ENCODE data around the gene SP4. TPM values are rescaled to one million over a fixed set of nuclear protein-coding genes. Genes with fewer than 3 reads are reported as not detected.
A peak's percentile ranks its signal among the peaks of the same experiment; 100 is the strongest.

The SP4 gene
- total RNA-seq, 1 experiment from 2014 or later, result 6.1 TPM

- no peaks in the 10 kb centered on the region for H3K9me3 ChIP-seq (ENCODE audit: insufficient read depth, low read depth)
- no peak overlapping the region for H3K27ac ChIP-seq
- H3K36me3 ChIP-seq (ENCODE audit: low read depth), result no peaks in the 10 kb centered on the region
- H3K9me2 ChIP-seq (ENCODE audit: insufficient read depth), result no peaks in the 10 kb centered on the region
- DNase-seq, result no peak
- no peak overlapping the region for H3K4me2 ChIP-seq
- POLR2A ChIA-PET (ENCODE audit: unreplicated experiment), result no interaction called here
- peaks cover 10% of the 10 kb centered on the region; the same call in 1 of the 2 replicates for H3K4me1 ChIP-seq (replicated peaks; ENCODE audit: insufficient read depth)
- no peaks in the 10 kb centered on the region for H3K79me2 ChIP-seq (ENCODE audit: low read depth)
- CTCF ChIA-PET, result no interaction called here
- no peak overlapping the region for H2AFZ ChIP-seq
- intact Hi-C loops (cut with micrococcal nuclease; ENCODE audit: unreplicated experiment), result loop anchor here (10.0 kb wide), 1 partner anchor 1152 kb away; no protein-coding TSS in a partner anchor
- BruUV-seq (replicated peaks), result no TSS peak
- no peaks in the 10 kb centered on the region for H3K27me3 ChIP-seq (ENCODE audit: insufficient read depth, low read depth)
- TF ChIP-seq CTCF (conservative IDR thresholded peaks at IDR 0.05) (no peak), EZH2 (IDR thresholded peaks at IDR 0.05; ENCODE audit: low read depth) (no peak)
- H3F3A ChIP-seq (ENCODE audit: insufficient read depth, low read depth), result no peaks in the 10 kb centered on the region
- H4K20me1 ChIP-seq (ENCODE audit: insufficient read depth), result no peaks in the 10 kb centered on the region
- no peak overlapping the region for H3K4me3 ChIP-seq
Observed at GRCh38 chr7:21422751-21423150, 5.1 kb upstream of the SP4 start.

GRCh38 chr7:21425290-21425689 lies 2.6 kb upstream of the SP4 start:
- Histone ChIP-seq H3K4me2 (no peak overlapping the region), H4K20me1 (ENCODE audit: insufficient read depth) (no peaks in the 10 kb centered on the region), H3K9me3 (ENCODE audit: insufficient read depth, low read depth) (no peaks in the 10 kb centered on the region), H3K27me3 (ENCODE audit: insufficient read depth, low read depth) (no peaks in the 10 kb centered on the region), H3K27ac (no peak overlapping the region), H3K36me3 (ENCODE audit: low read depth) (no peaks in the 10 kb centered on the region), H3K4me1 (replicated peaks; ENCODE audit: insufficient read depth) (peaks cover 20% of the 10 kb centered on the region), H3F3A (ENCODE audit: insufficient read depth, low read depth) (peaks cover 8% of the 10 kb centered on the region; the same call in 1 of the 2 replicates), H3K9me2 (ENCODE audit: insufficient read depth) (no peaks in the 10 kb centered on the region), H2AFZ (no peak overlapping the region), H3K79me2 (ENCODE audit: low read depth) (no peaks in the 10 kb centered on the region), H3K4me3 (no peak overlapping the region)
- TF ChIP-seq CTCF (conservative IDR thresholded peaks at IDR 0.05) (no peak), EZH2 (IDR thresholded peaks at IDR 0.05; ENCODE audit: low read depth) (no peak)
- no peak for DNase-seq
- intact Hi-C loops (cut with micrococcal nuclease; ENCODE audit: unreplicated experiment), result loop anchor here (5.0 to 10.0 kb wide), 4 partner anchors 77 to 1150 kb away; partner anchors contain the start of gene CDCA7L
- ChIA-PET POLR2A (ENCODE audit: unreplicated experiment) (no interaction called here), CTCF (interaction anchor here (0.6 to 0.7 kb wide), 2 partner anchors 363 to 827 kb away, joined by 3 to 6 read pairs; no protein-coding TSS in a partner anchor)
- BruUV-seq (replicated peaks), result no TSS peak

- TF ChIP-seq EZH2 (IDR thresholded peaks at IDR 0.05; ENCODE audit: low read depth) (no peak), CTCF (conservative IDR thresholded peaks at IDR 0.05) (no peak)
- intact Hi-C loops (cut with micrococcal nuclease; ENCODE audit: unreplicated experiment), result loop anchor here (1.0 to 10.0 kb wide), 6 partner anchors 60 to 1148 kb away; partner anchors contain the start of gene CDCA7L
- peak overlapping the region; percentile 83 for H2AFZ ChIP-seq
- ChIA-PET POLR2A (ENCODE audit: unreplicated experiment) (interaction anchor here (0.6 to 0.7 kb wide), 2 partner anchors 519 to 1808 kb away, joined by 3 to 11 read pairs; partner anchors contain the start of gene CDCA7L), CTCF (interaction anchor here (0.7 kb wide), 1 partner anchor 567 kb away, joined by 4 read pairs; no protein-coding TSS in a partner anchor)
- H3K27ac ChIP-seq, result peak overlapping the region; percentile 41
- H3K36me3 ChIP-seq (ENCODE audit: low read depth), result no peaks in the 10 kb centered on the region
- H3K9me3 ChIP-seq (ENCODE audit: insufficient read depth, low read depth), result no peaks in the 10 kb centered on the region
- H3K4me3 ChIP-seq, result peak overlapping the region; percentile 56
- peak overlapping the region; percentile 82 for H3K4me2 ChIP-seq
- BruUV-seq (replicated peaks), result no TSS peak
- H3K9me2 ChIP-seq (ENCODE audit: insufficient read depth), result no peaks in the 10 kb centered on the region
- peaks cover 20% of the 10 kb centered on the region for H3K4me1 ChIP-seq (replicated peaks; ENCODE audit: insufficient read depth)
- H3K79me2 ChIP-seq (ENCODE audit: low read depth), result no peaks in the 10 kb centered on the region
- H3F3A ChIP-seq (ENCODE audit: insufficient read depth, low read depth), result peaks cover 8% of the 10 kb centered on the region; the same call in 1 of the 2 replicates
- no peaks in the 10 kb centered on the region for H3K27me3 ChIP-seq (ENCODE audit: insufficient read depth, low read depth)
- no peaks in the 10 kb centered on the region for H4K20me1 ChIP-seq (ENCODE audit: insufficient read depth)
- DNase-seq, result peak in 1 of 2 experiments; percentile 71
Observed at GRCh38 chr7:21426286-21427181, 1.3 kb upstream of the SP4 start.

Data from PC-9 (cell line).